A549 (cell line): ENCODE data around the gene TOMM6. TPM values are rescaled to one million over a fixed set of nuclear protein-coding genes. Genes with fewer than 3 reads are reported as not detected.

Experiments used
- ATAC-seq, 2 experiments: fragments of 200-7000 bp in 1 of 2; fragments of >200 bp in 1 of 2; cut with Nextera tagmentation in 1 of 2; cut with Tn5 transposase in 1 of 2; 3 replicates each; pipeline versions ENCODE4 v1.8.0 to v1.9.1; 2018 to 2020; ENCODE audit warnings: mild to moderate bottlenecking in 1 of 2, moderate library complexity in 1 of 2
- CTCF ChIA-PET: fragments of 300-600 bp; sonication (Branson Sonifier 250); formaldehyde crosslinking; extraction: SDS; loops from one replicate; lab custom pipeline; 2021; ENCODE audit warnings: antibody characterized with exemption, inconsistent platforms; lab: Yijun Ruan, JAX
- POLR2A ChIA-PET: fragments of 350-600 bp; formaldehyde crosslinking; extraction: SDS; loops from one replicate; lab custom pipeline; 2021; ENCODE audit warnings: antibody characterized with exemption, inconsistent platforms; lab: Yijun Ruan, JAX
- DNase-seq, 2 experiments: peaks; one replicate each; pipeline versions ENCODE4 v3.0.0 to v3.0.0-alpha.2; 2011 to 2016; ENCODE audit warnings: low read depth in 1 of 2, low spot score in 1 of 2
- FAIRE-seq: peaks from 2 replicates; lab custom pipeline; 2011; peaks lifted over from hg19 to GRCh38; lab: Jason Lieb, UNC
- H3K27ac ChIP-seq, 2 experiments: fragments of >200 bp; sonication (Bioruptor Twin); formaldehyde crosslinking; 3 replicates each; pipeline ENCODE4 v1.5.1; 2016 to 2017
- H3K4me1 ChIP-seq: fragments of >200 bp; sonication (Bioruptor Twin); formaldehyde crosslinking; 3 replicates; pipeline ENCODE4 v1.6.1; 2016
- H3K4me2 ChIP-seq: fragments of >200 bp; sonication (Bioruptor Twin); formaldehyde crosslinking; 3 replicates; pipeline ENCODE4 v1.6.1; 2016
- H3K4me3 ChIP-seq: fragments of >200 bp; sonication (Bioruptor Twin); formaldehyde crosslinking; 3 replicates; pipeline ENCODE4 v1.5.1; 2016
- H3K9me3 ChIP-seq: fragments of >200 bp; sonication (Bioruptor Twin); formaldehyde crosslinking; 3 replicates; pipeline ENCODE4 v1.6.1; 2016
- FOSL2 ChIP-seq, 2 experiments: fragments of 450-650 bp in 1 of 2; fragments of >200 bp in 1 of 2; sonication (Bioruptor Twin) in 1 of 2; formaldehyde crosslinking; IDR thresholded peaks; 2 replicates each; pipeline versions ENCODE4 v1.5.0 to v1.6.1; 2016 to 2020; ENCODE audit warnings: mild to moderate bottlenecking in 1 of 2, moderate library complexity in 1 of 2
- GATA3 ChIP-seq: IDR thresholded peaks from 2 replicates; pipeline ENCODE4 v1.6.1; 2012; ENCODE audit warnings: borderline replicate concordance
- HDAC2 ChIP-seq: fragments of 200-600 bp; sonication (generic); IDR thresholded peaks from 2 replicates; pipeline ENCODE4 v1.6.1; 2016
- JUN ChIP-seq, 2 experiments: fragments of >200 bp; sonication (Bioruptor Twin); formaldehyde crosslinking; IDR thresholded peaks; 2 replicates in 1 of 2; 3 replicates in 1 of 2; pipeline ENCODE4 v1.6.1; 2016 to 2017
- JUNB ChIP-seq: fragments of >200 bp; sonication (Bioruptor Twin); formaldehyde crosslinking; IDR thresholded peaks from 2 replicates; pipeline ENCODE4 v1.6.1; 2016
- KDM5A ChIP-seq: fragments of 200-600 bp; sonication (generic); IDR thresholded peaks from 2 replicates; pipeline ENCODE4 v1.6.1; 2016; ENCODE audit warnings: antibody characterized with exemption, mild to moderate bottlenecking
- NPAS2 ChIP-seq: fragments of 250-450 bp; sonication (Bioruptor Pico); IDR thresholded peaks from 2 replicates; pipeline ENCODE4 v1.8.0; 2022; ENCODE audit warnings: mild to moderate bottlenecking, moderate library complexity, borderline replicate concordance
- PHF8 ChIP-seq: fragments of 200-600 bp; sonication (generic); IDR thresholded peaks from 2 replicates; pipeline ENCODE4 v1.6.1; 2016; ENCODE audit warnings: low read depth, mild to moderate bottlenecking, antibody characterized with exemption, moderate library complexity, borderline replicate concordance
- POLR2A ChIP-seq: IDR thresholded peaks from 2 replicates; pipeline ENCODE4 v1.6.1; 2012; ENCODE audit warnings: mild to moderate bottlenecking, low read length
- RFX5 ChIP-seq: fragments of 450-650 bp; IDR thresholded peaks from 2 replicates; pipeline ENCODE4 v1.7.1; 2014; ENCODE audit warnings: antibody characterized with exemption, mild to moderate bottlenecking, moderate library complexity
- WGBS: methylation state at CpG from one replicate; pipeline ENCODE4 v1.1.6; 2017; ENCODE audit errors: missing lambda C conversion rate; 5-methylcytosine and 5-hydroxymethylcytosine counted together
- polyA minus RNA-seq: library from RNA; depleted of rRNA, polyadenylated mRNA; stranded (reverse); fragments of >200 nt; gene quantifications from 2 replicates; pipeline ENCODE4 v1.2.3, GENCODE V29; 2011; rRNA and poly(A)+ RNA removed
- polyA plus RNA-seq, 4 experiments: library from polyadenylated mRNA; depleted of rRNA in 3 of 4; stranded (reverse); fragments of >200 nt; fragmentation: RNase III in 1 of 4; extraction: RNeasy Plus Mini Kit Qiagen cat#74134 plus additional on column Dnase treatment in 1 of 4; gene quantifications; 2 replicates in 3 of 4; 3 replicates in 1 of 4; pipeline ENCODE4 v1.2.3, GENCODE V29; 2011 to 2017
- TF ChIP-seq, protein P1 (sequence below): fragments of >200 bp; sonication (Bioruptor Twin); formaldehyde crosslinking; IDR thresholded peaks from 3 replicates; pipeline ENCODE4 v1.6.1; 2016
- TF ChIP-seq, protein P2 (sequence below): IDR thresholded peaks from 2 replicates; pipeline ENCODE4 v1.6.1; 2012
- TF ChIP-seq, protein P3 (sequence below): fragments of >200 bp; sonication (Bioruptor Twin); formaldehyde crosslinking; IDR thresholded peaks from 3 replicates; pipeline ENCODE4 v1.5.1; 2016
- TF ChIP-seq, protein P4 (sequence below): IDR thresholded peaks from 2 replicates; pipeline ENCODE4 v1.6.1; 2012
- TF ChIP-seq, protein P5 (sequence below): fragments of 250-450 bp; sonication (Bioruptor Pico); IDR thresholded peaks from 2 replicates; pipeline ENCODE4 v1.5.0; 2021; ENCODE audit warnings: mild to moderate bottlenecking, moderate library complexity, borderline replicate concordance
- TF ChIP-seq, protein P6 (sequence below): fragments of 450-650 bp; IDR thresholded peaks from 2 replicates; pipeline ENCODE4 v1.6.1; 2014; ENCODE audit warnings: antibody characterized with exemption

Gene TOMM6
- polyA plus RNA-seq (2011; rRNA removed) = 217 and 262 TPM in 2 replicates
- 300 and 345 TPM in 2 replicates for polyA plus RNA-seq (2012; cell fraction: cytosol; rRNA removed)
- 92.7 and 202 TPM in 2 replicates for polyA plus RNA-seq (2012; cell fraction: nucleus; rRNA removed)
- polyA plus RNA-seq (2017; fragmentation: RNase III; extraction: RNeasy Plus Mini Kit Qiagen cat#74134 plus additional on column Dnase treatment) = 252 to 261 TPM (median 254 TPM) in 3 replicates
- polyA minus RNA-seq = 54.2 and 55.6 TPM in 2 replicates

DNA sequence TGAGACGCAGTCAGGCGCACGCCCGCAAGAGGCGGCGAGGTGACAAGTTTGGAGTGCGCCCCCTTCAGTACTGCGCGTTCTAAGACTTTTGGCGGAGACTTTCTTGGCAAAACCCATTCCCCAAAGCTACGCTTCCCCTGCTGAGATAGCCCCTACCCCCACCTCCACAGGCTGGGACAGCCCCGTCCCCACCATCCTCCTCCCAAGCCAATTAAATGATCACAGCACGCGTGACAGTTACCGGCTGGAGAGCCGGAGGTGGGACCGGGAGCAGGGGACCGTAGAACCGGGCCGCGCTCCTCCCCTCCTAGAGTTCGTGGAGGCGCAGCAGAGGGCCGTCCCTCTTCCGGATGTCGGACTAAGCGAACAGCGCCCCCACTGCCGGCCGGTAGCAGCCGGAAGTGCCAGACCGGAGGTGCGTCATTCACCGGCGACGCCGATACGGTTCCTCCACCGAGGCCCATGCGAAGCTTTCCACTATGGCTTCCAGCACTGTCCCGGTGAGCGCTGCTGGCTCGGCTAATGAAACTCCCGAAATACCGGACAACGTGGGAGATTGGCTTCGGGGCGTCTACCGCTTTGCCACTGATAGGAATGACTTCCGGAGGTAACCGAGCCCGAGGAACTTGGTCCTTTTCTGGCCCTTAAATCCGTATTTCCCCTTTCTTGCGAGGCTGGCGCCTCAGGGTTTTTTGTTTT, at the start of gene TOMM6:
TSS of gene TOMM6 (plus strand) at position 476 of the 699 bp plus-strand sequence. CDS start at position 480, 4 bp downstream.
- peak within 1 kb of the TSS; percentile 65 for H3K4me3 ChIP-seq
- peak within 1 kb of the TSS; percentile 85 for H3K4me2 ChIP-seq
- DNase-seq = peak; percentile 70 to 94
- ChIA-PET POLR2A (interaction anchor here (0.6 to 2.0 kb wide), 10 partner anchors 23 to 263 kb away, joined by 3 to 18 read pairs (median 4); partner anchors contain the start of genes BYSL, MED20 and TAF8), CTCF (interaction anchor here (0.6 to 8.9 kb wide), 50 partner anchors 9 to 467 kb away, joined by 3 to 111 read pairs (median 4); partner anchors contain the start of genes BYSL, CCND3, MED20 and TAF8)
- peak within 1 kb of the TSS; percentile 85 to 97 for H3K27ac ChIP-seq
- TF ChIP-seq FOSL2 (IDR thresholded peaks at IDR 0.05) (no peak), FOSL2 (CRISPR knock-in tag; IDR thresholded peaks at IDR 0.05) (peak; percentile 14; the same call in 1 of the 2 replicates), JUNB (no peak), KDM5A (peak; percentile 93), NPAS2 (CRISPR knock-in tag) (no peak), PHF8 (peak; percentile 90), HDAC2 (no peak), JUN (IDR thresholded peaks at IDR 0.05) (peak; percentile 66 to 73), POLR2A (peak; percentile 63)
- TF ChIP-seq, protein P1, sequence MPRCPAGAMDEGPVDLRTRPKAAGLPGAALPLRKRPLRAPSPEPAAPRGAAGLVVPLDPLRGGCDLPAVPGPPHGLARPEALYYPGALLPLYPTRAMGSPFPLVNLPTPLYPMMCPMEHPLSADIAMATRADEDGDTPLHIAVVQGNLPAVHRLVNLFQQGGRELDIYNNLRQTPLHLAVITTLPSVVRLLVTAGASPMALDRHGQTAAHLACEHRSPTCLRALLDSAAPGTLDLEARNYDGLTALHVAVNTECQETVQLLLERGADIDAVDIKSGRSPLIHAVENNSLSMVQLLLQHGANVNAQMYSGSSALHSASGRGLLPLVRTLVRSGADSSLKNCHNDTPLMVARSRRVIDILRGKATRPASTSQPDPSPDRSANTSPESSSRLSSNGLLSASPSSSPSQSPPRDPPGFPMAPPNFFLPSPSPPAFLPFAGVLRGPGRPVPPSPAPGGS = peak; percentile 71; the same call in 2 of the 3 replicates
- TF ChIP-seq, protein P2, sequence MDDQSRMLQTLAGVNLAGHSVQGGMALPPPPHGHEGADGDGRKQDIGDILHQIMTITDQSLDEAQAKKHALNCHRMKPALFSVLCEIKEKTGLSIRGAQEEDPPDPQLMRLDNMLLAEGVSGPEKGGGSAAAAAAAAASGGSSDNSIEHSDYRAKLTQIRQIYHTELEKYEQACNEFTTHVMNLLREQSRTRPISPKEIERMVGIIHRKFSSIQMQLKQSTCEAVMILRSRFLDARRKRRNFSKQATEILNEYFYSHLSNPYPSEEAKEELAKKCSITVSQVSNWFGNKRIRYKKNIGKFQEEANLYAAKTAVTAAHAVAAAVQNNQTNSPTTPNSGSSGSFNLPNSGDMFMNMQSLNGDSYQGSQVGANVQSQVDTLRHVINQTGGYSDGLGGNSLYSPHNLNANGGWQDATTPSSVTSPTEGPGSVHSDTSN = peak; percentile 74; the same call in 1 of the 2 replicates
- TF ChIP-seq, protein P3, sequence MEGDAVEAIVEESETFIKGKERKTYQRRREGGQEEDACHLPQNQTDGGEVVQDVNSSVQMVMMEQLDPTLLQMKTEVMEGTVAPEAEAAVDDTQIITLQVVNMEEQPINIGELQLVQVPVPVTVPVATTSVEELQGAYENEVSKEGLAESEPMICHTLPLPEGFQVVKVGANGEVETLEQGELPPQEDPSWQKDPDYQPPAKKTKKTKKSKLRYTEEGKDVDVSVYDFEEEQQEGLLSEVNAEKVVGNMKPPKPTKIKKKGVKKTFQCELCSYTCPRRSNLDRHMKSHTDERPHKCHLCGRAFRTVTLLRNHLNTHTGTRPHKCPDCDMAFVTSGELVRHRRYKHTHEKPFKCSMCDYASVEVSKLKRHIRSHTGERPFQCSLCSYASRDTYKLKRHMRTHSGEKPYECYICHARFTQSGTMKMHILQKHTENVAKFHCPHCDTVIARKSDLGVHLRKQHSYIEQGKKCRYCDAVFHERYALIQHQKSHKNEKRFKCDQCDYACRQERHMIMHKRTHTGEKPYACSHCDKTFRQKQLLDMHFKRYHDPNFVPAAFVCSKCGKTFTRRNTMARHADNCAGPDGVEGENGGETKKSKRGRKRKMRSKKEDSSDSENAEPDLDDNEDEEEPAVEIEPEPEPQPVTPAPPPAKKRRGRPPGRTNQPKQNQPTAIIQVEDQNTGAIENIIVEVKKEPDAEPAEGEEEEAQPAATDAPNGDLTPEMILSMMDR = peak; percentile 74
- TF ChIP-seq, protein P4, sequence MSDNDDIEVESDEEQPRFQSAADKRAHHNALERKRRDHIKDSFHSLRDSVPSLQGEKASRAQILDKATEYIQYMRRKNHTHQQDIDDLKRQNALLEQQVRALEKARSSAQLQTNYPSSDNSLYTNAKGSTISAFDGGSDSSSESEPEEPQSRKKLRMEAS = peak; percentile 75
- peaks cover 14% of the 10 kb centered on the region for H3K4me1 ChIP-seq
- H3K9me3 ChIP-seq = no peaks in the 10 kb centered on the region
- FAIRE-seq = no peak
- WGBS = 0% methylated on average over 31 of the region's 55 CpGs
- peak; percentile 87 to 90 for ATAC-seq

DNA sequence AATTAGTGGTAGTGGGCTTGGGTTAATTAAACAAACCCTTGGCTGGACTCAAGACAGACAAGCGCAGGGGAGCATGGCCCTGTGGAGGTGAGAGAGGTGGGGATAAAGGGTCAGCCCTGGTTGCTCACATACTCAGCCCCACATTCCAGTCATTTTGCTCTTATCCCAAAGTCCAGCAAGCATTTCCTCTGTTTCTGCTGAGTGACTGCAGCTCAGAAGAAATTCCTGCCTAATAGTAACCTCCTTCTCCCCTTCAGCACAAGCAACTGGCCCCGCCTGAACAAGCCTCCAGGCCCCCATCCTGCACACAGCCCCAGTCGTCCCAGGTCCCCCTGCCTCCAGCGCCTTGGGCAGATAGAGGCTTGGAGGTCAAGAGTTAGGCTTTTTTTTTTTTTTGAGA, 48.5 kb upstream of the TOMM6 start:
- 80% methylated on average over 4 of the region's 4 CpGs for WGBS
- POLR2A ChIA-PET = no interaction called here
- TF ChIP-seq RFX5 (no peak), GATA3 (no peak)
- TF ChIP-seq, protein P5, sequence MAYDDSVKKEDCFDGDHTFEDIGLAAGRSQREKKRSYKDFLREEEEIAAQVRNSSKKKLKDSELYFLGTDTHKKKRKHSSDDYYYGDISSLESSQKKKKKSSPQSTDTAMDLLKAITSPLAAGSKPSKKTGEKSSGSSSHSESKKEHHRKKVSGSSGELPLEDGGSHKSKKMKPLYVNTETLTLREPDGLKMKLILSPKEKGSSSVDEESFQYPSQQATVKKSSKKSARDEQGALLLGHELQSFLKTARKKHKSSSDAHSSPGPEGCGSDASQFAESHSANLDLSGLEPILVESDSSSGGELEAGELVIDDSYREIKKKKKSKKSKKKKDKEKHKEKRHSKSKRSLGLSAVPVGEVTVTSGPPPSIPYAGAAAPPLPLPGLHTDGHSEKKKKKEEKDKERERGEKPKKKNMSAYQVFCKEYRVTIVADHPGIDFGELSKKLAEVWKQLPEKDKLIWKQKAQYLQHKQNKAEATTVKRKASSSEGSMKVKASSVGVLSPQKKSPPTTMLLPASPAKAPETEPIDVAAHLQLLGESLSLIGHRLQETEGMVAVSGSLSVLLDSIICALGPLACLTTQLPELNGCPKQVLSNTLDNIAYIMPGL = no peak
- TF ChIP-seq, protein P6, sequence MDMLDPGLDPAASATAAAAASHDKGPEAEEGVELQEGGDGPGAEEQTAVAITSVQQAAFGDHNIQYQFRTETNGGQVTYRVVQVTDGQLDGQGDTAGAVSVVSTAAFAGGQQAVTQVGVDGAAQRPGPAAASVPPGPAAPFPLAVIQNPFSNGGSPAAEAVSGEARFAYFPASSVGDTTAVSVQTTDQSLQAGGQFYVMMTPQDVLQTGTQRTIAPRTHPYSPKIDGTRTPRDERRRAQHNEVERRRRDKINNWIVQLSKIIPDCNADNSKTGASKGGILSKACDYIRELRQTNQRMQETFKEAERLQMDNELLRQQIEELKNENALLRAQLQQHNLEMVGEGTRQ = no peak
- Histone ChIP-seq H3K4me1 (peaks cover 30% of the 10 kb centered on the region), H3K9me3 (no peaks in the 10 kb centered on the region), H3K27ac (no peak overlapping the region), H3K4me2 (no peak overlapping the region), H3K4me3 (no peak overlapping the region)
- no peak for ATAC-seq
- CTCF ChIA-PET = interaction anchor here (0.7 to 1.3 kb wide), 2 partner anchors 33 to 371 kb away, joined by 3 read pairs; no protein-coding TSS in a partner anchor
- FAIRE-seq = no peak
- DNase-seq = no peak
